Stimulated activated CD8-positive, alpha-beta memory T cell treated with anti-CD3 and anti-CD28 coated beads, Interleukin-4, amount 100 ng/mL, for 1 hour (primary cell): ENCODE measurements around the gene MMD.

Source experiments
- DNase-seq, 2 donors: peaks; one replicate each; pipeline ENCODE4 v3.0.0-alpha.2; 2020; ENCODE audit warnings: low read depth in 2 of 2, low spot score in 1 of 2

Gene MMD

GRCh38 chr17:55354010-55354409 is 67.6 kb downstream of the MMD start:
- no peak for DNase-seq

DNA sequence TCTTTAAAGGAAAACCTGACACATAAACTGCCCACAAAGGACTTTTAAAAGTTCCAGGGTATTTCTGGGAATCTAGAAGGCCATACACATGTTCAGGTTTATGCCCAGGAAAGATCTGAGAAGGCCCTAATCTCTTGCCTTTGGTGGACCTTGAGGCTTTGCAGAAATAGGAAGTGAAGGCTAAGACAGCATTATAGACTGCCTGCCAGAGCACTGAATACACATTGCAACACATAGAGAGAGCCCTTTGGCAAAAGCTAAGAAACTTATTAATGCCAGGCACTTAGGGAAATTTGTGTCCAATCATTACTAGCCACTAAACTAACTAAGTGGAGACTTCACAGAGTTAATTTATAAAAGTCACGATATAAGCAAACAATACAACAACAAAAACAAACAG is 70.4 kb downstream of the MMD start:
- DNase-seq, result no peak

- DNase-seq, result no peak
Observed at GRCh38 chr17:55350825-55351205, 70.8 kb downstream of the MMD start.

- peak in 1 of 2 donors; percentile 9 for DNase-seq
Observed at GRCh38 chr17:55348749-55349354, 72.8 kb downstream of the MMD start.

- DNase-seq, result no peak
Observed at GRCh38 chr17:55347341-55347740, 74.3 kb downstream of the MMD start.

DNA sequence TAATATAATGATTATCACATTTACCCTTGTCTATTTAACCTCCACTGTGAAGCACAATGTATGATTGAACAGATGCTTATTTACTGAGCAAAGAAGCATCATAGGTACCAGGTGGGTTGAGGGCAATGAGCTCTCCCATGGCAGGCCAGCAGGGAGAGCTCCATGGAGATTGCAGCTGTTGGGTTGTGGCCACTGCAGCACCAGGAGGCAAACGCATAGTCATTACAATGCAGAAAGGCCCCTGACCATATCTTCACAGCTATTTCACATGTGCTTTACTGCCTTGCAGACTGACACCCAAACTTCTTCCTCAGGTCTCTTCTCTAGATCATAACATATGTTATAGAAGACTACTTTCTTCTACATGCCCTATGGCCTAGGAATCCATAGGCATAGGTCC is 75.0 kb downstream of the MMD start:
- no peak for DNase-seq

- DNase-seq, result no peak
Observed at GRCh38 chr17:55345132-55345531, 76.5 kb downstream of the MMD start.

DNA sequence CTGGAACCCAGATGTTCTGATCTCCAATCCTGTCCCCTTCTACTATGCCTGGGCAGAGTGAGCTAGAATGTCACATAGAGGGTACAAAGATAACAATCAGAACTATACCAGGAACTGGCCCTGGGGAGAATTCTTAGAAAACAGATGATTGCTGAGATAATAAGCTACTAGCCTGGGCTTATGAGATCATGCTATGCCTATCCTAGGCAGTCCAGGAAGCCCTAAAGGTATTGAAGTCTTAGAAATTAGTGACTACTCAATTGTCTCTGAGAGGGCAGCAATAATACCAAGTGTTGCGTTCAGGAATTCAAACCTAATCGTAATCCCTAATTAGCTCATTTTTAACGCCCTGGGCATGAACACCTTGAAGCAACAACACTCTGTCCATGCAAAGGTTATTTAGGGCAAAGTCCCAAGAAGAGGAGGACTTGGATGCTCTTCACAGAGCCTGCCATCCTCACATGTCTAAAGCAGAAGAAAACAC is 77.1 kb downstream of the MMD start:
- DNase-seq, result no peak

DNA sequence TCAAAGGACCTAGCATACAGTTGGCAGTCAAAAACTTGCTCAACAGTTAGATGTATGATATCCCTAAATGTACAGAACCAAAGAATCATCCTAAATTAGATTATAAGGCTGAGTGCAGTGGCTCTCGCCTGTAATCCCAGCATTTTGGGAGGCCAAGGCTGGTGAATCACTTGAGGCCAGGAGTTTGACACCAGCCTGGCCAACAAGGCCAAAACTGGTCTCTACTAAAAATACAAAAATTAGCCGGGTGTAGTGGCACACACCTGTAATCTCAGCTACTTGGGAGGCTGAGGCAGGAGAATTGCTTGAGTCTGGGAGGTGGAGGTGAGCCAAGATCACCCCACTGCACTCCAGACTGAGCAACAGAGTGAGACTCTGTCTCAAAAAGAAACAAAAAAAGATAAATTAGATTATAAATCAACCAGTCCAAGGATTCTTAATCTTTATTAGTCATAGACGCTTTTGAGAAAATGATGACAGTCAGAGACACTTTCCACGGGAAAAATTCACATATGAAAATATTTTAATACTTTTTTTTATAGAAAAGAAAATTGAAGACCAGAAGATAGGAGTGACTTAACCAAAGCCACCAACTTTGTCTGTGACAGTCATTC is 77.6 kb downstream of the MMD start:
- no peak for DNase-seq

GRCh38 chr17:55342800-55343585 is 78.6 kb downstream of the MMD start:
- DNase-seq, result no peak
